Activated T-cell treated with anti-CD3 and anti-CD28 coated beads for 4 hours (primary cell): ENCODE data around the gene RHOC.
A peak's percentile ranks its signal among the peaks of the same experiment; 100 is the strongest.
"Not testable (repeated sequence)": the region's sequence is repeated elsewhere in the genome, so short reads cannot be mapped to it uniquely, and the experiment has no call there.

Experiments used
- DNase-seq: peaks from one replicate; pipeline ENCODE4 v3.0.0-alpha.2; 2020

Gene RHOC

DNA sequence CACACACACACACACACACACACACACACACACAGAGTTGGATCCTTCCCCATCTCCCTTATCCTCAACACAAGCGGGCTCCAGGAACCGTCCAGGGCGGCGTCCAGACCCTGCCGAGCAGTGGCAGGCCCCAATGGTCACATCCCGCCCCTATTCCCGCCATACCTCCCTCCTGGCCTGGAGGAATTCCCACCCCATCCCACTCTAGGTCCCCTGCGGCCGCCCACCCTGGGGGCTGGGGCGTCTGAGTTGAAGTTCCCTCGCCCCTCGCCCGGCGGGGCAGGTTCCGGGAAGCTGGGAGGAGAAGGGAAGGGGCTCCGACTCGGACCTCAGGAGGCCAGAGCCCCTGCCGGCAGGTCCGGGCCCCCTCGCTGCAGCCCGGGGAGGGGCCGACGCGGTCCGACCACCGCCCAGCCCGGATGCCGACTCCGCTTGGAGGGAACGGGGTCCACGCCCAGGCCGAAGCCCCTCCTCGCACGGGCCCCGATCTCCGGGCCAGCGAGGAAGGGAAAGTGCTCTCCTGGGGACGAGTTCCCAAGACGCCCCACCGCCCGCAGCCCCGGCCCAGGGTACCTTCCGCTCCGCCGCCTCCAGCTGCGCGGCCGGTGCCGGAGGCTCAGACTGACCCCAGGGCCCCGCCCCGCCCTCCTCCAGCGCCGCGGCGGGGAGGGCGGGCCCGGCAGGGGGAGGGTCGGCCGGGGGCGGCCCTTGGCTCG is at the start of gene RHOC:
RHOC (minus strand) TSS at position 623 of the 716 bp plus-strand sequence. CDS start 3,328 bp downstream, outside the sequence.
- DNase-seq: no peak

DNA sequence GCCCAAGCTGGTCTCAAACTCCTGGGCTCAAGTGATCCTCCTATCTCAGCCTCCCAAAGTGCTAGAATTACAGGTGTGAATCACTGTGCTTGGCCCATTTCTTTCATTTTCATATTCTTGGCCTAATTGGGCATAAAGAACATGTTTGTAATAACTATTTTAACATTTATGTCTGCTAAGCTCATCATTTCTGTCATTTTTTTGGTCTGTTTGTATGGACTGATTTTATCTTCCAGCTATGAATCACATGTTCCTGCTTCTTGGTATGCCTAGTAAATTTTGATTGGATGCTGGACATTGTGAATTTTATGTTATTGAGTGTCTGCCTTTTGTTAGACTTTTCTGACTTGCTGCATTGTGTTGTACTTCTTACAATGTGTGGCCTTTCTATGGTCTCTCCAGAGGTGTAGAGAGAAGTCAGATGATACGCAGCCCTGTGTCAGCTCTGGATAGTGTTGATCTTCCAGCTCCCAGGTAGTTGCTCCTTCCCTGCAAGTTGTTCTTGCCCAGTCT is 47.2 kb upstream of the RHOC start:
- DNase-seq: no peak

DNA sequence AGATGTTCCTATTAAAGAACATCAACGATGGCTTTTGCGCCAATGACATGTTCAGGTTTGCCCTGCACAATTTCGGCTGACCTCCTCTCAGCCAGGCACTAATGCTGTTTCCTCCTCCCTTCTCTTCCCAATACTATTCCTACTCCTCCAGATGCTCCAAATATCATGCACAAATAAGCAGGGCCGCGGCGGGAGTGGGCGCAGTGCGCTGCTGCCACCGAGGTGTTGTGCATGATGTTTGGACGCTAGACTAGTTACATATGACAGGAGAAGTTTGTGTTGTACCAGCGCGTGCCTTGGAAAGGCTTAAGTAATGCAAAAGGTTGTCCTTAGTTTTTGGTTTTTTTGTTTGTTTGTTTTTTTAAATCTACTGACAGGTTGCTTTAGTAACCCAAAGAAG is 41.5 kb upstream of the RHOC start:
- DNase-seq: no peak

DNA sequence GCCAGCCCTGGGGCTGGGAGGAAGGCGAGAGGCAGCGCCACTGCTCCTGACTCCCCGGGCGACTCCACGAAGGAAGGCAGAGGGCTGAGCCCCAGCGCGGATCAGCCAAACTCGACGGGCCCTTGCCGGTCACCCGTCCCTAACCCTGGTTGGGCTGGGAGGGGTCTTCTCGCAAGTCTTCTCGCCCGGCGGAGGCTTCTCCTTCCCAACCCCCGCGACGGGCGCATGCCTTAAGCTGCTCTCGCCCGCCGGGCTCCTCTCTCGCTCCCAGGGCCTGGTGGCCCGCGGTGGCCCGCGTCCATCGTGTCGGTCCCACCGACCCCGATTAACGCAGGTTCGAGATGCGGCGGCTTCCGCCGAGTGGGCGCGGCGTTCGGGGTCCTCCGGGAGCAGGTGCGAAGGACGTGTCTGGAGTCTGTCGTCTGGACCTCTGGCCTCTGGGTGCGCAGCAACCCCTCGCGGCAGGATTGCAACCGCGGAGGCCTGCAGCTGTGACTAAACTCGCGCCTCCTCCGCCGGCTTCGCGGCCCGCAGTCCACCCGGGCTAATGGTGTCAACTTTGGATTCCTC is 37.2 kb upstream of the RHOC start:
- DNase-seq: no peak

DNA sequence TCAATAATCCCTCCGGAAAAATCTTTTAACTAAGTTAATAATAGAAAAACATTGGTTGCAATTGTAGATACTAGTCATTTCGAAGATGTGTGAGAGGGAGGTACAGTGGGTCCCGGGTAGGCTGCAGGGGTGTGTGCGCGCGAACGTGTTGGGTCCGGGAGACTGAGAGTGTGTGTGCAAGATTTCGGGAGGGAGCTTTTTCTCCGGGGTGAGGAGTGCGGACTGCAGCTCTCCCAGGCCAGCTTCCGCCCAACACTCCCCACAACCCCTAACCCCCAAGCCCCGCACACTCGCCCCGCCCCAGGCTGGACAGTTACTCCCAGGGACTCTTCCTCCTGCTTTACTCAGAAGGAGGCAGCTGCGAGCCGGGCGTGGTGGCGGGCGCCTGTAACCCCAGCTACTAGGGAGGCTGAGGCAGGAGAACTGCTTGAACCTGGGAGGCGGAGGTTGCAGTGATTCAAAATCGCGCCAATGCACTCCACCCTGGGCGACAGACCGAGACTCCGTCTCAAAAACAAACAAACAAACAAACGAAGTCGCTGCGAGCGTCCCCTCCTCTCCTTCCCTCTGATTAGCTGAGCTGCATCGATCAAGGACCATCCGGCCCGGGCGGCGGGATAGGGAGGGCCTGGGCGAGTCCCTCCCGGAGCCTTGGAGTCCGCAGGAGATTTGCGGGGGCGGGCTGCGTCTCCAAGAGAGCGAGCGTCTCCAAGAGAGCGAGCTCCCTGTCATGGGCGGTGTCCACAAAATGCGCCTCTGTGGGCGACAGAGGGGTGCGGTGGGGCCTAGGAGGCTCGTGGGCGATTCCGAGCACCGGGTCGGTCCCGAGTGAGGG is 36.5 kb upstream of the RHOC start:
- DNase-seq: no peak

DNA sequence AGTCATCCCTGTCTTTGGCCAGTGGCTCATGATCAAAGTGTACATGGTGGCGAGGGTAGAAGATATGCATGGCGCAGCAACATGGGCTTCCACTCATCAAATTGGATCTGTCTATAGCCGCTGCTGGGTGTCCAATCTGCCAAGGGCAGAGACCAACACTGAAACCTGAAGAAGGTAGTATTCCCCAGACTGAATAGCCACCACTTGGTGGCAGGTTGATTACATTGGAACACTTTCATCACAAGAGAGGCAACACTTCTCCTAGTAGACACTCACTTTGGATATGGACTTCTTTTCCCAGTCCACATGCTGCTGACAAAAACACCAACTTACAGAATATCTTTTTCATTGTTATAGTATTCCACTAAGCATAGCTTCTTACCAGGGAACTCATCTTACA is 30.6 kb upstream of the RHOC start:
- DNase-seq: no peak

DNA sequence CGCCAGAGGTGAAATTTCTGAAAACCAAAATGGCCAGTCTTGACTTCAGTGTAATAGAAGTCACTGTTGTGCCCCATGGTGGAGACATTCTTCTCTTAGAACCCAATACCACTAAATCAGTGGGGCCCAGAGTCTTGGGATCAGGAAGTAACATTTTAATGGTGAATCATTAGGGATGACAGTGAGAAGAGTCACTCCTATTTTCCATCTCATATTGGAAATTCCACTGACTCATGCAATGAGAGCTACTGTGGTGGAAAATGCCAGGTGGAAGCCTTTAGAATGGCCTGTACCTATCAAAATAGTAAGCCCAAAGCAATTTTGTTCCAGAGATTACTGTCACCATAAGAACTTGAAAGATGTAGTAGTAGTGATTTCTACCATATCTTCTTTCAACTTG is 28.8 kb upstream of the RHOC start:
- no peak for DNase-seq

DNA sequence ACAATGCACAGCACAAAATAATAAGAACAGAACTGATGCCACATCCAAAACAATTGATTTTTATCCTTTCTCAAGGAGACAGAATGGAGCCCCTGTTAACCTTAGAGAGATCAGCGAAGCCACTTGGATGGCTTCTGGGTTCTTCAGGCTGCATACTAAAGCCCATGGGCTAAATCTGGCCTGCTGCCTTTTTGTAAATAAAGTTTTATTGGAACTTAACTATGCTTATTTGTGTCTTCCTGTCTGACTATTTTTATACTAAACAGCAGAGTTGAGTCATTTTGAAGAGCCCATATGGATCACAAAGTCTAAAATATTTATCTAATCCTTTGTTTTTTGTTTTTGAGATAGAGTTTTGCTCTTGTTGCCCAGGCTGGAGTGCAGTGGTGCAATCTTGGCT is 24.5 kb upstream of the RHOC start:
- no peak for DNase-seq

DNA sequence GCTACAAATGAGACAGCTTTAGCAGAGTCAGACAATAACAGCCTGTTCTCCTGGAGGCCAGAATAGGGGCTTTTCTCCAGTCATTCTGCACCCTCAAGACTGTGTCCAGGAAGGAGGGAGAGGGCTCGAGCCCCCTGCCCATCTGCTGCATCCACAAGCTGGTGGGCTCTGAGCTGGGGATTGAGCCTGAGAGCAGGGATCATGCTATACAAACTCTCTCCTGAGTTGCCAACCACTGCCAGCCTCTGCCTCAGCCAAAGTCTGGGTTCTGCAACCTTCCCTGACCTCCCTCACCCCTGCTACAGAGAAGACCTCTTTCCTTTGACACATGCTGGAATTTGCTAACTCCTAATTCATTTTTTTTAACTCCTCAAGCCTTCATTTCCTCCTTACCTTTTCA is 23.0 kb upstream of the RHOC start:
- DNase-seq: no peak

DNA sequence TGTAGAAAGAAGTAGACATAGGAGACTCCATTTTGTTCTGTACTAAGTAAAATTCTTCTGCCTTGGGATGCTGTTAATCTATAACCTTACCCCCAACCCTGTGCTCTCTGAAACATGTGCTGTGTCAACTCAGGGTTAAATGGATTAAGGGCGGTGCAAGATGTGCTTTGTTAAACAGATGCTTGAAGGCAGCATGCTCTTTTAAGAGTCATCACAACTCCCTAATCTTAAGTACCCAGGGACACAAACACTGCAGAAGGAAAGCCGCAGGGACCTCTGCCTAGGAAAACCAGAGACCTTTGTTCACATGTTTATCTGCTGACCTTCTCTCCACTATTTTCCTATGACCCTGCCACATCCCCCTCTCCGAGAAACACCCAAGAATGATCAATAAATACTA is 22.1 kb upstream of the RHOC start:
- not testable (repeated sequence) for DNase-seq

DNA sequence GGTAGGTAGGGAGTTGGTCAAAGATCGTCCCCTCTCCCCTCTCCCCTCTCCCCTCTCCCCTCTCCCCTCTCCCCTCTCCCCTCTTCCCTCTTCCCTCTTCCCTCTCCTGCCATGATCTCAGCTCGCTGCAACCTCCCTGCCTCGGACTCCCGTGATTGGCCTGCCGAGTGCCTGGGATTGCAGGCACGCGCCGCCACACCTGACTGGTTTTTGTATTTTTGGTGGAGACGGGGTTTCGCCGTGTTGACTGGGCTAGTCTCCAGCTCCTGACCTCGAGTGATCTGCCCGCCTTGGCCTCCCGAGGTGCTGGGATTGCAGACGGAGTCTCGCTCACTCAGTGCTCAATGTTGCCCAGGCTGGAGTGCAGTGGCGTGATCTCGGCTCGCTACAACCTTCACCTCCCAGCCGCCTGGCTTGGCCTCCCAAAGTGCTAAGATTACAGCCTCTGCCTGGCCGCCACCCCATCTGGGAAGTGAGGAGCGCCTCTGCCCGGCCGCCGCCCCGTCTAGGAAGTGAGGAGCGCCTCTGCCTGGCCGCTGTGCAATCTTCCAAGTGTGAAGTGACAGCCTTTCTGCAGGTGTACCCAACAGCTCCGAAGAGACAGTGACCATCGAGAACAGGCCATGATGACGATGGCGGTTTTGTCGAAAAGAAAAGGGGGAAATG is 21.5 kb upstream of the RHOC start:
- DNase-seq: not testable (repeated sequence)

DNA sequence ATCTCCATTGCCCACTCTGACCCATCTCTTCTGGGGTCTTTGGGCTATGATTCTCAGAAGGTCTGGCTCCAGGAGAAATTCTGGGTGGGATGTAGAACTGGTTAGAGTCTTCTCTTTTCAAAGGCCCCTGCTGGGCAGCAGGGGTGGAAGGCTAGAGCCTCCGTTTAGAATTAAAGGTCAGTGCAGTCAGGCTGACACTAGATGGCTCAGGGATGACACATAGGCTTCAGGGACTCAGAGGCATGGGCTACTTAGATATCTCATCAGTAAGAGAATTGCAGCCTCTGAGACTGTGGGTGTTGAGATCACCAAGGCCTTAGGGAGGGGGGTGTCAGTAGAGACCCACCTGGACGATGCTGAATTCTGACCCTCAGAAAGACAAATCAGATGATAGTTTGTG is 20.8 kb upstream of the RHOC start:
- DNase-seq: no peak

DNA sequence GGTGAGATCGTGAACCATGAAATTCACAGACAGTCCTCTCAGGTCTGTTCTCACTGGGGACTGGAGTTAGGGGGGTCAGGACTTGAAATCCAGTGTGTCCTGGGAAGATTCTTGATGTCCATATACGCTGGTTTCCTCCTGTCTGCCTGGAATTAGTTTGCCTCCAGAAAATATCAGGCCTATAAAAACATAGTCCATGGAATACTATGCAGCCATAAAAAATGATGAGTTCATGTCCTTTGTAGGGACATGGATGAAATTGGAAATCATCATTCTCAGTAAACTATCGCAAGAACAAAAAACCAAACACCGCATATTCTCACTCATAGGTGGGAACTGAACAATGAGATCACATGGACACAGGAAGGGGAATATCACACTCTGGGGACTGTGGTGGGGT is 17.3 kb upstream of the RHOC start:
- not testable (repeated sequence) for DNase-seq

DNA sequence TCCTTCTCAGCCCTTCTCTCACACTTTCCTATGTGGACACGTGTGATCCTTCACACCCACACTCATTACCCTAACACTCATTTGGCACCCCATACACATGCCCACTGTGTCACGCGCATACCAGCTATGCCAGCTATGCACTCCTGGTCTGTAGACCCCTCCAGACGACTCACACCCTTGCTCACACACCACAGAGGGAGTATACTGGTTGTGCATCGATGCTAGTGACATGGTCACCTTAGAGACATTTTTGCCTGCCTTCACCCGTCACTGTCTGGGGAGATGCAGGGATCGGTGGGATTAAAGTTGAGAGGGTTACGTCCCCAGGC is 16.5 kb upstream of the RHOC start:
- no peak for DNase-seq

DNA sequence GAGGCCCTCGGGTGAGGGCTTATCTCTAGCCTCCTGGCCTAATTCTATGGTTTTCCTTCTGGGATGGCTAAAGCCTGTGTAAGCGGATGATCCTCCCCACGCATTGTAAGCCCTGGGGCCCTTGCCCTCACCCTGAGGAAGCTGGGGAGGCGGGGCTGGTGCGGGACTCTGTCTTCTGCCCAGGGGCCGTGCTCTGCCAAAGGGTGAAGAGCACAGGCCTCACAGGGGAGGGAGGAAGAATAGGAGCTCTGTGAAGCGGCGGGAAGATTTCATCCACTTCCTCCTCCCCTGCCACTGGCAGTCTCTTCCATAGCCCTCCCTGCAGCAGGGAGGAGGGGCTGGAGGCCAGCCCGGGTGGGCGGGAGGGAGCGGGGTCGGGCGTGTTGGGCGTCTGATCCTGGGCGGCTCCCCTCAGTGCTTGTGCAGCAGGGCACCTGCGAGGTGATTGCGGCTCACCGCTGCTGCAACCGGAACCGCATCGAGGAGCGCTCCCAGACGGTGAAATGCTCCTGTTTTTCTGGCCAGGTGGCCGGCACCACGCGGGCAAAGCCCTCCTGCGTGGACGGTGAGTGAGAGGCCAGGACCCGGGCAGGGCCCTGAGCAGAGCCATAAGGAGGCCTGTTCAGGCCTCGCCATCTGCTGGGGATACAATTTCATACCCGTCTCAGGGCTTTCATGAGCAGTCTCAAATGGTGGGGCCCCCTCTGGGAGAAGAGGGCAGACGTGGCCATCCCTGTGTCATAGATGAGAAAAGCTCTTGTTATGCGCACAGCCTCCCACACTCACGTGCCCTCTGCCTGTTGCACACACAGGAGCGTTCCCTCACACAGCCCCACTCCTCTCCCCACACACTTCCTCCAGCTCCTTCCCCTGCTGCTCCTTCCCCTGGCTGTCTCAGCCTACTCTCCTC is 15.9 kb upstream of the RHOC start:
- no peak for DNase-seq

DNA sequence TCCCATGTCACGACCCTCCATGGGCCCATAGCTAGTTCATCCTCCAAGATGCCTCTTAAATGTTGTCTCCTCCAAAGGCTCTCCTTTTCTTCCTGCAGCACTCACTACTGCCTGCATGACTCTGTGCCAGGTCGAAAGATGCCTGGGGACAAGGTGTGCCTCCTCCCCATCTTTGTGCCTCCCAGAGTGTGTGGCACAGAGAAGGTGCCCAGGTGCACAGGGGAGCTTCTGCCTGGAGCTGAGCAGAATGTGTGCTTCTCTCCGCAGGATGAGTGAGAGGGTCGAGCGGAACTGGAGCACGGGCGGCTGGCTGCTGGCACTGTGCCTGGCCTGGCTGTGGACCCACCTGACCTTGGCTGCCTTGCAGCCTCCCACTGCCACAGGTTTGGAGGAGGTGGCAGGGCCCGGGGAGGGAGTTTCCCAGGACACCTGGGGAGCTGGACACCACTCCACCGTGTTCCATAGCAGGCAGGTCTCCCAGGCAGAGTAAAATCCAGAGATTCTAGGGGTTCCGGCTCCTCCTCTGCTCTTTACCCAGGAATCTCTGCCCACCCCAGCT is 15.1 kb upstream of the RHOC start:
- DNase-seq: no peak

DNA sequence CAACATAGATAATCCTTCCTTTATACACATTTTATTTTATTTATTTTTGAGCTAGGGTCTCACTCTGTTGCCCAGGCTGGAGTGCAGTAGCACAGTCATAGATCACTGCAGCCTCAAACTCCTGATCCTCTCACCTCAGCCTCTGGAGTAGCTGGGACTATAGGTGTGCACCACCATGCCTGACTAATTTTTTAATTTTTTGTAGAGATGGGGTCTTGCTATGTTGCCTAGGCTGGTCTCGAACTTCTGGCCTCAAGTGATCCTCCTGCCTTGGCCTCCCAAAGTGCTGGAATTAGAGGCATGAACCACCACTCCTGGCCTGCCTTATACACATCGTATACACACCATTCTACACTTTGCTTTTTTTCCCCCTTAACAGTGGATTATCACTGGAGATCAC is 14.4 kb upstream of the RHOC start:
- DNase-seq: not testable (repeated sequence)

DNA sequence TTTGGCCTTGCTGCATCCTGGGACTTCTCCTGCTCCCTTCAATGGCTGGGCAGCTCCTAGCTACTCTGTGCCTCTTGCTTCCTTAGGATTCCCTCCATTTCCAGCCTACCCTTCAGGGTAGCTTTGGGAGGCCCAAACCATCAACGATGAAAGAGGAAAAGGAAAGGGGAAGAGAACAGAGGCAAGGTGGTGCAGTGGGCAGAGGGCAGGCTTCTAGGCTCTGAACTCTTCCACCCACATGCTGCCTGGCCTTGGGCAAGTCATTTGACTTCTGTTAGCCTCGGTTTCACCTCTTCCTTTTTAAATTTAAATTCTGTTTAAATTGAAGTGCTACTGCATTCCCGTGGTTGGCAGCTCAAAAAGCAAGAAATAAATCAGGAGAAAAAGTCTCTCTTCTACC is 13.9 kb upstream of the RHOC start:
- DNase-seq: no peak

DNA sequence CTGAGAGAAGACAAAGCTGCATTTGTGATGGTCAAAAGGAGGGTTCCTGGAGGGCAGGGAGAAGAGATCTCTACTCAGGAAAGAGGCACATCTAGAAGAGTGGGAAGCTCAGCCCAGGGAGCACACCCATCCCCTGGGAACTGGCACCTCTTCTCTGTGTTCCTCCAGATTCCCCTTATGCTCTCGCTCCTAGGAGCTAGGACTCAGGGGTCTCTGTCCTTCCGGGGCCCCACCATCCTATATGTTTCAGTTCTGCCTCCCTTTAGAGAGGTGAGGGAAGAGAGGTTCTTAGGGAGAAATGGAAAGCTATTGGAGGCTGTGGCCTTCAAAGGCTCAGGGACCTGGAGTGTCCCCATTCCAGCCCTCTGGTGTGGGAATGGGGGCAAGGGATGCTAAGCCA is 12.8 kb upstream of the RHOC start:
- no peak for DNase-seq

DNA sequence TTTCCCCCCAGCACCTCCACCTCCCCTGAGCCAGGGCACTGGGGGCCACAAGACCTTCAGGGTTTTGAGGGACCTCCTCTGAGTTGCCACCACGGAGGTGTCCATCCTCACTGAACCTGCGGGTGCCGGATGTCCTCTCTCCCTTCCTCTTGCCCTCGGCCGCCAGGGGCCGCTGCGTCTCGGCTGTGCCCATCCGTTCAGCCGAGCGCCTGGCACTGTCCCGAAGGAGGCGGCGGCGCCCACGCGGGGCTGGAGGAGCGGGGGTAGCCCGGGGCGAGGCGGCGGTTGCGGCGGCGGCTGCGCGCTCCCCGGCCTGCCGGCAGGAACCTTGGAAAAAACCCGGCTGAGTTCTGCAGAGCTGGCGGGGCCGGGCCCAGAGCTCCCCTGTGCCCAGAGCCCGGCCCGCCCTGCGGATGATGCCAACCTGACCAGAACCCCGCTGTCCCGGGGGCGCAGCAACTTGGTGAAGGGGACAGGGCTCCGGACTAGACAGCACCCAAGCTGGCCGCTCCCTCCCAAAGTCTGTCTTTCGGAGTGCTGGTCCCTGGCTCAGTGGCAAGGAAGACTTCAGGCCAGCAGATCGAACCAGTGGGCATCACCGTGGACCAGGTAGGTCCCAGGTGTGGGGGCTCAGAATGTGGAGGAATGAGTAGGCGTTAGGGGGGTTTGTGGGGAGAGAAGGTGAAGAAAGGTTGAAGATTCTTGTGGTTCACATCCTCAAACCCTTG is 11.9 kb upstream of the RHOC start:
- peak; percentile 66 for DNase-seq

DNA sequence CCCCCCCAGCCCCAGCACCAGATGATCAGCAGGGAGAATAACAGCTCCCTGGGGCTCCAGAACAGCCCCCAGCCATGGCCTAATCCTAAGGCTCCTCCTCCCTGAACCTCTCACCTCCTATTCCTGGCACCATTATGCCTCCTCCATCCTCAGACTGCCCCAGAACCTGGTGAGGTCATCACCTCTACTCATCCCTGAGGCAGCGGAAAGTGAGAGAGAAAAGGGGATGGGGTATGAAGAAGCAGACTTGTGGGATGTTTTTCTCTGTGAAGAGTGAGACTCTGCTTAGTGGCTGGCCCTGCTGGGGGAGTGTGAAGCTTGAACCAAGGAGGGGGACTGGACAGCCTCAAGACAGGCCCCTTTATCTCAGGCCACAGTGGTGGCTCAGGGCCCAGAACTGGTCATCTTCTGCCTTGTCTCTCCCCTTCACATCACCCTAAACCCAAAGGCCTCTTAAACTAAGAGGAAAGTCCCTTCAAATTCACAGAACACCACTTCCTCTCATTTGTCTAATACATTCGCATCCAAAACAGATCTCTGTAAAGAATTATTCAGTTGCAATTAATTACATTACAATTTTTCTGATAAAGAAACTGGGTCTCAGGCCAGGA is 10.4 kb upstream of the RHOC start:
- no peak for DNase-seq
